ENCODE measurements around the gene RNF39. TPM values are rescaled to one million over a fixed set of nuclear protein-coding genes. Genes with fewer than 3 reads are reported as not detected.

Gene RNF39
- total and polyA plus RNA-seq, 2 of the 13 experiments (the other 11 are each of a cell fraction or from before 2014, with no cell fraction given): 0.13 to 1.8 TPM

DNA sequence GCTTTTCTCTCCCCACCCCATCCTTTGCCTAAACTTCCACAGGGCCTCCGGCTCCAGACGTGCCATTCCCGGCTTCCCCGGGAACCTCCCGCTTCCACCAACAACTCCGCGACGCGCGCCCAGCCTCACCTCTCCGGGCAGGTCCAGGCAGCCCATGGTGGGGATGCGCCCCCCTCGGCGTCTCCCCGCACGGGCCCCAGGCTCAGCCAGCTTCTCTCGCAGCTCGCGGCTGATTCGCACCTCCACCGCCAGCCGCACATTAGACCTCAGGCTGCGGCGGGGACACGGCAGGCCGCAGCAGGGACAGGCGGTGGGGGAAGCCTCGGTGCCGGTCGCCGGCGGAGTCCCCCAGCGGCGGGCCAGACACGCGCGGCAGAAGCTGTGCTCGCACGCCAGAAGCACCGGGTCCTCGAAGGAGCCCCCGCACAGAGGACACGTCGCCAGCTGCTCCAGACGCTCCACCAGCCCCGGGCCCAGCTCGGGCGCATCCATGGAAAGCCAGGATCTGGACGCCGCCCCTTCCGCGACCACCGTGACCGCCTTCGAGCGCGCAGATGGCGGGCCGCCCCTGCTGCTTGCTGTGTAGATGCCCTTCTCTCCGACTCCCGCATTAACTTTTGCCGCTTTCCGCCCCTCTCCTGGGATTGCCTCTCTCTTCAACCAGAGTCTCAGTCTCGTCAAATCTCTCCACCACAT, at the start of gene RNF39 (continued):
- peak; percentile 50; the same call in 1 of the 2 replicates for TF ChIP-seq ZNF607 (CRISPR knock-in tag; IDR thresholded peaks at IDR 0.05; ENCODE audit: borderline replicate concordance)
- no peak for TF ChIP-seq ZFP36 (IDR thresholded peaks at IDR 0.05; ENCODE audit: borderline replicate concordance, low read depth, low read length, partially characterized antibody)
- TF ChIP-seq, protein P1, sequence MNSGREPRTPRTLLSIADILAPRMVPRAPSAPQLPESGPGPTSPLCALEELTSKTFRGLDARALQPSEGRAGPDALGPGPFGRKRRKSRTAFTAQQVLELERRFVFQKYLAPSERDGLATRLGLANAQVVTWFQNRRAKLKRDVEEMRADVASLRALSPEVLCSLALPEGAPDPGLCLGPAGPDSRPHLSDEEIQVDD (CRISPR knock-in tag; IDR thresholded peaks at IDR 0.05; ENCODE audit: borderline replicate concordance): 0 out of 2 replicates have a peak, but pooled peaks have one; percentile 69
- TF ChIP-seq BORCS8-MEF2B (CRISPR knock-in tag; IDR thresholded peaks at IDR 0.05): peak; percentile 50; the same call in 1 of the 2 replicates
- TF ChIP-seq NFKBIZ (CRISPR knock-in tag; IDR thresholded peaks at IDR 0.05): no peak
- 0 out of 2 replicates have a peak, but pooled peaks have one; percentile 51 for TF ChIP-seq ZNF484 (CRISPR knock-in tag; IDR thresholded peaks at IDR 0.05; ENCODE audit: borderline replicate concordance, low read depth)
- TF ChIP-seq FOSL2 (CRISPR knock-in tag; IDR thresholded peaks at IDR 0.05): no peak
- peak; percentile 43 for TF ChIP-seq ZBTB7B (CRISPR knock-in tag; IDR thresholded peaks at IDR 0.05)
- peak; percentile 52; the same call in 1 of the 2 replicates for TF ChIP-seq ARNT2 (CRISPR knock-in tag; IDR thresholded peaks at IDR 0.05; ENCODE audit: low read depth)
- peak; percentile 72; the same call in 1 of the 2 replicates for TF ChIP-seq ZNF350 (CRISPR knock-in tag; IDR thresholded peaks at IDR 0.05; ENCODE audit: borderline replicate concordance, low read depth)
- TF ChIP-seq SKIL (CRISPR knock-in tag; IDR thresholded peaks at IDR 0.05; ENCODE audit: borderline replicate concordance): no peak
- TF ChIP-seq, protein P2, sequence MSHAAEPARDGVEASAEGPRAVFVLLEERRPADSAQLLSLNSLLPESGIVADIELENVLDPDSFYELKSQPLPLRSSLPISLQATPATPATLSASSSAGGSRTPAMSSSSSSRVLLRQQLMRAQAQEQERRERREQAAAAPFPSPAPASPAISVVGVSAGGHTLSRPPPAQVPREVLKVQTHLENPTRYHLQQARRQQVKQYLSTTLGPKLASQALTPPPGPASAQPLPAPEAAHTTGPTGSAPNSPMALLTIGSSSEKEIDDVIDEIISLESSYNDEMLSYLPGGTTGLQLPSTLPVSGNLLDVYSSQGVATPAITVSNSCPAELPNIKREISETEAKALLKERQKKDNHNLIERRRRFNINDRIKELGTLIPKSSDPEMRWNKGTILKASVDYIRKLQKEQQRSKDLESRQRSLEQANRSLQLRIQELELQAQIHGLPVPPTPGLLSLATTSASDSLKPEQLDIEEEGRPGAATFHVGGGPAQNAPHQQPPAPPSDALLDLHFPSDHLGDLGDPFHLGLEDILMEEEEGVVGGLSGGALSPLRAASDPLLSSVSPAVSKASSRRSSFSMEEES (CRISPR knock-in tag; IDR thresholded peaks at IDR 0.05): 0 out of 2 replicates have a peak, but pooled peaks have one; percentile 20
- peak; percentile 68 for TF ChIP-seq GABPB1 (CRISPR knock-in tag; IDR thresholded peaks at IDR 0.05)
- no peak for TF ChIP-seq PATZ1 (CRISPR knock-in tag; IDR thresholded peaks at IDR 0.05)
- no peak for TF ChIP-seq MAFF (IDR thresholded peaks at IDR 0.05; ENCODE audit: low read depth, low read length)
- peak; percentile 61; the same call in 1 of the 2 replicates for TF ChIP-seq SNAI1 (CRISPR knock-in tag; IDR thresholded peaks at IDR 0.05; ENCODE audit: borderline replicate concordance)
- peak; percentile 73; the same call in 1 of the 2 replicates for TF ChIP-seq KLF15 (CRISPR knock-in tag; IDR thresholded peaks at IDR 0.05; ENCODE audit: borderline replicate concordance)
- no peak for TF ChIP-seq TOE1 (CRISPR knock-in tag; IDR thresholded peaks at IDR 0.05)
- peak; percentile 24; the same call in 1 of the 2 replicates for TF ChIP-seq SALL2 (CRISPR knock-in tag; IDR thresholded peaks at IDR 0.05)
- TF ChIP-seq ZNF18 (CRISPR knock-in tag; IDR thresholded peaks at IDR 0.05; ENCODE audit: insufficient replicate concordance): peak; percentile 65
- peak; percentile 41; the same call in 1 of the 2 replicates for TF ChIP-seq ZNF235 (CRISPR knock-in tag; IDR thresholded peaks at IDR 0.05; ENCODE audit: borderline replicate concordance)

Data from HepG2 (cell line).